ENCODE results near the gene GRAP2. TPM values are rescaled to one million over a fixed set of nuclear protein-coding genes. Genes with fewer than 3 reads are reported as not detected.

The GRAP2 gene
- polyA plus RNA-seq, 3 donors: 0.05 to 4.2 (median 0.97) TPM

DNA sequence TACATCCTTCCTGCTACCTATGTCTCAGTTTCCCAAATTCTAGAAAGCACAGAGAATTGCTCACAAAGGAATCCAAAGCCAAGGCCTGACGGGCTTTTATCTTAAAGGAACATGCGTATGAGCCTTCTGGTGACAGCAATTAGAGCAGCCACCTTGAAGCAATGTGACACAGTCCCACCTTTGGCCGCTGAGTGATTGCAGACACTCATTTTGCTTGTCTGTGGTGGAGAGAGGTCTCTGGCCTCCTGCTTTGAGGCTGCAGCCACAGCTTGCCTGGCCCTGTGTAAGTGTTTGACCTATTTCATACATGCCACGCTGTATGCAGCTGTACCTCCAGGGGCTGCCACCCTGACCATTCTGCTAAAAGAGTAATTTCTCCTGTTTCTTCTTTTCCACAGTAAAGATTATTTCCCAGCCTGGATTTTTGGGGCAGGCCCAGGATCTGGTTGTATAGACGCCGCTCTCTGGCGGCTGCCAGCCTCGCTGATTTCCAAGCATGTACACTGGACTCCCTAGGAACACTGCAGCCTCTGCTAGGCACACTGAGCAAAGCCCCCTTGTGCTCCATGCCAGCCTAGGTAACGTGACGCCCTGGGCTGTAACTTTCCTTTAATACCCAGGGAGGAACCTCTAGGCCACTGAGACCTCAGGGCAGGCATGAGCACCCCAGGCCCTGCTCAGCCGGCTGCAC, 58.2 kb downstream of the GRAP2 start:
- intact Hi-C loops (cut with micrococcal nuclease): no loop called here
- WGBS (ENCODE audit: insufficient coverage): 68% methylated on average over 11 of the region's 11 CpGs
- peaks cover 27 to 59% of the 10 kb centered on the region in 2 donors for H3K27me3 ChIP-seq (ENCODE audit: control insufficient read depth in 2 of 2, insufficient read depth in 2 of 2, low read length in 2 of 2)
- peaks cover 54 to 69% (median 61%) of the 10 kb centered on the region in 3 donors for H3K27me3 Mint-ChIP-seq (ENCODE audit: low read depth in 3 of 3)
- peaks cover 49 to 57% of the 10 kb centered on the region in 2 donors for H3K4me1 ChIP-seq (ENCODE audit: control insufficient read depth in 1 of 2, insufficient read depth in 2 of 2, low read length in 2 of 2)
- no peaks in the 10 kb centered on the region for H3K79me2 ChIP-seq (ENCODE audit: insufficient read depth, low read length)
- no peak overlapping the region for H3K4me2 ChIP-seq (replicated peaks; ENCODE audit: extremely low read depth, low read length, poor library complexity, severe bottlenecking)
- no peak overlapping the region for H3K4me3 ChIP-seq (replicated peaks in 1 of 3; ENCODE audit: low read depth in 2 of 3, low read length in 3 of 3)
- H3K4me3 Mint-ChIP-seq: peak overlapping the region in 1 of 2 donors; percentile 84
- H2AFZ ChIP-seq (ENCODE audit: insufficient read depth, low read depth, low read length, poor library complexity, severe bottlenecking): no peak overlapping the region
- H3K9ac ChIP-seq (ENCODE audit: insufficient read depth, low read length, poor library complexity, severe bottlenecking): no peak overlapping the region
- H3K9me3 Mint-ChIP-seq: peaks cover 0 to 17% (median 6%) of the 10 kb centered on the region in 7 donors
- TF ChIP-seq, protein P1, sequence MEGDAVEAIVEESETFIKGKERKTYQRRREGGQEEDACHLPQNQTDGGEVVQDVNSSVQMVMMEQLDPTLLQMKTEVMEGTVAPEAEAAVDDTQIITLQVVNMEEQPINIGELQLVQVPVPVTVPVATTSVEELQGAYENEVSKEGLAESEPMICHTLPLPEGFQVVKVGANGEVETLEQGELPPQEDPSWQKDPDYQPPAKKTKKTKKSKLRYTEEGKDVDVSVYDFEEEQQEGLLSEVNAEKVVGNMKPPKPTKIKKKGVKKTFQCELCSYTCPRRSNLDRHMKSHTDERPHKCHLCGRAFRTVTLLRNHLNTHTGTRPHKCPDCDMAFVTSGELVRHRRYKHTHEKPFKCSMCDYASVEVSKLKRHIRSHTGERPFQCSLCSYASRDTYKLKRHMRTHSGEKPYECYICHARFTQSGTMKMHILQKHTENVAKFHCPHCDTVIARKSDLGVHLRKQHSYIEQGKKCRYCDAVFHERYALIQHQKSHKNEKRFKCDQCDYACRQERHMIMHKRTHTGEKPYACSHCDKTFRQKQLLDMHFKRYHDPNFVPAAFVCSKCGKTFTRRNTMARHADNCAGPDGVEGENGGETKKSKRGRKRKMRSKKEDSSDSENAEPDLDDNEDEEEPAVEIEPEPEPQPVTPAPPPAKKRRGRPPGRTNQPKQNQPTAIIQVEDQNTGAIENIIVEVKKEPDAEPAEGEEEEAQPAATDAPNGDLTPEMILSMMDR (IDR thresholded peaks at IDR 0.05): no peak
- H3K4me1 Mint-ChIP-seq: peaks cover 60% of the 10 kb centered on the region
- H4K20me1 ChIP-seq (ENCODE audit: insufficient read depth, low read length): no peaks in the 10 kb centered on the region
- DNase-seq: no peak
- peaks cover 18 to 20% of the 10 kb centered on the region in 2 donors for H3K36me3 Mint-ChIP-seq
- H3K36me3 ChIP-seq (replicated peaks in 1 of 2; ENCODE audit: control insufficient read depth in 1 of 2, insufficient read depth in 2 of 2, low read length in 2 of 2): no peaks in the 10 kb centered on the region
- H3K27ac ChIP-seq (ENCODE audit: low read depth in 1 of 2, low read length in 2 of 2): no peak overlapping the region
- H3K27ac Mint-ChIP-seq: peak overlapping the region in 2 of 7 donors; percentile 18 to 72
- no peaks in the 10 kb centered on the region for H3K9me3 ChIP-seq (replicated peaks in 1 of 2; ENCODE audit: control insufficient read depth in 1 of 2, insufficient read depth in 1 of 2, low read length in 2 of 2)

DNA sequence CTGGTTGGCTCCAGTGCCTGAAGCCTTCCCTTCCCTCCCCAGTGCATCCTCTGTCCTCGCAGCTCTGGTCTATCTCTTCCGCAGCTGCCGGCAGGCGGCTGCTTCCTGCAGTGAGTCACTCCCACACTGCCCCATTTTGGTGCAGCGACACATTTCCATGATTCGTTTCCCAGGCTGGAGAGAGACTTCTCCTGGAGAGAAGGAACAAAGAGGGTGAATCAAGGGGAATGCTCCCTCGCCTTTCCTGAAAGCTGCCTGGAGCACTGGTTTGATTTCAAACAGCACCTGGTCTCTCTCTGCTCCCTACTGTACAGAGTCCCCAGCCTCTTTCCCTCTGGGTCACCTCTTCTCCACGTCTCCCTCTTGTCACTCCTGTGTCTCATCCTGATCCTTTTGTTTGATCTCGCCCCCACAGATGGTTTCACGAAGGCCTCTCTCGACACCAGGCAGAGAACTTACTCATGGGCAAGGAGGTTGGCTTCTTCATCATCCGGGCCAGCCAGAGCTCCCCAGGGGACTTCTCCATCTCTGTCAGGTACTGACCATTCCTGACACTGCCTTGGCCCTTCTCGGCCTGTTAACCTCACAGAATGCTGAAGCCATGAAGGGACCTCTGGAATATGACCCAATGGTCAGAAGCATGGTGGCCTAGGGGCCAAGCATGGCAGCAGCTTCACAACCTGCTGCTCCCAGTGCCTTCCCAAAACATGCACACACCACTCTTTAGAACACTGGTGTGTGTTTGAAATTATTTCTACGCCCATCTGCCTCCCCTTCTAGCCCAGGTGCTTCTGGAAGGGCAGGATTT, 59.0 kb downstream of the GRAP2 start, which contains the start of gene TMA7B:
Gene TMA7B (plus strand): TSS at position 758 of the 808 bp plus-strand sequence. CDS start 3,978 bp downstream, outside the sequence.
- Histone ChIP-seq H3K27me3 (ENCODE audit: control insufficient read depth in 2 of 2, insufficient read depth in 2 of 2, low read length in 2 of 2) (peaks cover 29 to 63% of the 10 kb centered on the region in 2 donors), H2AFZ (ENCODE audit: insufficient read depth, low read depth, low read length, poor library complexity, severe bottlenecking) (no peak within 1 kb of the TSS), H3K79me2 (ENCODE audit: insufficient read depth, low read length) (no peaks in the 10 kb centered on the region), H3K4me2 (replicated peaks; ENCODE audit: extremely low read depth, low read length, poor library complexity, severe bottlenecking) (peak within 1 kb of the TSS; percentile 63), H3K4me3 (replicated peaks in 1 of 3; ENCODE audit: low read depth in 2 of 3, low read length in 3 of 3) (peak within 1 kb of the TSS in 1 of 3 experiments; percentile 51), H3K9ac (ENCODE audit: insufficient read depth, low read length, poor library complexity, severe bottlenecking) (no peak within 1 kb of the TSS), H3K36me3 (replicated peaks in 1 of 2; ENCODE audit: control insufficient read depth in 1 of 2, insufficient read depth in 2 of 2, low read length in 2 of 2) (no peaks in the 10 kb centered on the region), H4K20me1 (ENCODE audit: insufficient read depth, low read length) (no peaks in the 10 kb centered on the region), H3K27ac (ENCODE audit: low read depth in 1 of 2, low read length in 2 of 2) (peak within 1 kb of the TSS in 1 of 2 donors; percentile 73), H3K4me1 (ENCODE audit: control insufficient read depth in 1 of 2, insufficient read depth in 2 of 2, low read length in 2 of 2) (peaks cover 49 to 57% of the 10 kb centered on the region in 2 donors), H3K9me3 (replicated peaks in 1 of 2; ENCODE audit: control insufficient read depth in 1 of 2, insufficient read depth in 1 of 2, low read length in 2 of 2) (no peaks in the 10 kb centered on the region)
- H3K27me3 Mint-ChIP-seq (ENCODE audit: low read depth in 3 of 3): peaks cover 58 to 69% (median 62%) of the 10 kb centered on the region in 3 donors
- H3K4me3 Mint-ChIP-seq: peak within 1 kb of the TSS; percentile 41 to 62
- H3K36me3 Mint-ChIP-seq: peaks cover 18 to 20% of the 10 kb centered on the region in 2 donors
- H3K9me3 Mint-ChIP-seq: peaks cover 0 to 19% (median 6%) of the 10 kb centered on the region in 7 donors
- H3K4me1 Mint-ChIP-seq: peaks cover 60% of the 10 kb centered on the region
- intact Hi-C loops (cut with micrococcal nuclease): no loop called here
- peak; percentile 45 to 72 (median 66) for DNase-seq
- TF ChIP-seq, protein P1 (IDR thresholded peaks at IDR 0.05): peak; percentile 37
- H3K27ac Mint-ChIP-seq: peak within 1 kb of the TSS; percentile 60 to 93 (median 87)
- WGBS (ENCODE audit: insufficient coverage): 59% methylated on average over 11 of the region's 14 CpGs

Data from CD14-positive monocyte (primary cell).